ENCODE results near the gene TMEM164. TPM values are rescaled to one million over a fixed set of nuclear protein-coding genes. Genes with fewer than 3 reads are reported as not detected.

Gene TMEM164
- total RNA-seq, 1 experiment from 2014 or later = 26.2 TPM

- no peaks in the 10 kb centered on the region for H3K27me3 Mint-ChIP-seq (ENCODE audit: insufficient read depth, unreplicated experiment)
- no peaks in the 10 kb centered on the region for H3K9me3 Mint-ChIP-seq (ENCODE audit: unreplicated experiment)
- H3K4me1 ChIP-seq = no peaks in the 10 kb centered on the region
- intact Hi-C loops (cut with micrococcal nuclease; ENCODE audit: unreplicated experiment) = loop anchor here (10.0 kb wide), 1 partner anchor 152 kb away; the partner anchor contains the start of gene AMMECR1
- no peaks in the 10 kb centered on the region for H3K9me3 ChIP-seq
- peaks cover 7% of the 10 kb centered on the region for H3K4me1 Mint-ChIP-seq (ENCODE audit: low read depth, unreplicated experiment)
- BruUV-seq (replicated peaks) = no TSS peak
- H3K36me3 Mint-ChIP-seq (ENCODE audit: insufficient read depth, unreplicated experiment) = no peaks in the 10 kb centered on the region
- no peak for TF ChIP-seq CTCF (IDR thresholded peaks at IDR 0.05; ENCODE audit: insufficient read depth in 1 of 2, low read depth in 1 of 2, low read length in 1 of 2, severe bottlenecking in 1 of 2, unreplicated experiment in 1 of 2)
- no peak overlapping the region for H3K27ac Mint-ChIP-seq (ENCODE audit: unreplicated experiment)
- DNase-seq = no peak
- H3K4me3 ChIP-seq (ENCODE audit: low read depth, low read length) = no peak overlapping the region
- ChIA-PET CTCF (no interaction called here), POLR2A (no interaction called here)
- no peaks in the 10 kb centered on the region for H3K36me3 ChIP-seq (ENCODE audit: control insufficient read depth, insufficient read depth, low read length)
- no peaks in the 10 kb centered on the region for H3K27me3 ChIP-seq (replicated peaks; ENCODE audit: control insufficient read depth, insufficient read depth, low read length)
- no peak overlapping the region for H3K4me3 Mint-ChIP-seq (ENCODE audit: unreplicated experiment)
Observed at GRCh38 chrX:110162867-110163266, 160.0 kb downstream of the TMEM164 start.

- no TSS peak for BruUV-seq (replicated peaks)
- no peaks in the 10 kb centered on the region for H3K27me3 Mint-ChIP-seq (ENCODE audit: insufficient read depth, unreplicated experiment)
- H3K4me1 Mint-ChIP-seq (ENCODE audit: low read depth, unreplicated experiment) = peaks cover 7% of the 10 kb centered on the region
- CTCF ChIA-PET = interaction anchor here (0.6 kb wide), 1 partner anchor 11 kb away, joined by 9 read pairs; no protein-coding TSS in a partner anchor
- H3K27ac Mint-ChIP-seq (ENCODE audit: unreplicated experiment) = no peak overlapping the region
- Histone ChIP-seq H3K36me3 (ENCODE audit: control insufficient read depth, insufficient read depth, low read length) (no peaks in the 10 kb centered on the region), H3K9me3 (no peaks in the 10 kb centered on the region), H3K27me3 (replicated peaks; ENCODE audit: control insufficient read depth, insufficient read depth, low read length) (no peaks in the 10 kb centered on the region), H3K4me1 (no peaks in the 10 kb centered on the region), H3K4me3 (ENCODE audit: low read depth, low read length) (no peak overlapping the region)
- H3K4me3 Mint-ChIP-seq (ENCODE audit: unreplicated experiment) = no peak overlapping the region
- POLR2A ChIA-PET = interaction anchor here (0.6 kb wide), 1 partner anchor 47 kb away, joined by 4 read pairs; no protein-coding TSS in a partner anchor
- no peaks in the 10 kb centered on the region for H3K9me3 Mint-ChIP-seq (ENCODE audit: unreplicated experiment)
- TF ChIP-seq CTCF (IDR thresholded peaks at IDR 0.05; ENCODE audit: insufficient read depth in 1 of 2, low read depth in 1 of 2, low read length in 1 of 2, severe bottlenecking in 1 of 2, unreplicated experiment in 1 of 2) = no peak
- H3K36me3 Mint-ChIP-seq (ENCODE audit: insufficient read depth, unreplicated experiment) = no peaks in the 10 kb centered on the region
- DNase-seq = no peak
- intact Hi-C loops (cut with micrococcal nuclease; ENCODE audit: unreplicated experiment) = loop anchor here (10.0 kb wide), 1 partner anchor 151 kb away; the partner anchor contains the start of gene AMMECR1
Observed at GRCh38 chrX:110163488-110163887, 160.6 kb downstream of the TMEM164 start.

GRCh38 chrX:110167952-110168451 is 165.1 kb downstream of the TMEM164 start:
- TF ChIP-seq CTCF (IDR thresholded peaks at IDR 0.05; ENCODE audit: insufficient read depth in 1 of 2, low read depth in 1 of 2, low read length in 1 of 2, severe bottlenecking in 1 of 2, unreplicated experiment in 1 of 2) = peak; percentile 37 to 39
- H3K9me3 Mint-ChIP-seq (ENCODE audit: unreplicated experiment) = no peaks in the 10 kb centered on the region
- Histone ChIP-seq H3K27me3 (replicated peaks; ENCODE audit: control insufficient read depth, insufficient read depth, low read length) (no peaks in the 10 kb centered on the region), H3K36me3 (ENCODE audit: control insufficient read depth, insufficient read depth, low read length) (no peaks in the 10 kb centered on the region), H3K4me3 (ENCODE audit: low read depth, low read length) (no peak overlapping the region), H3K9me3 (no peaks in the 10 kb centered on the region), H3K4me1 (no peaks in the 10 kb centered on the region)
- intact Hi-C loops (cut with micrococcal nuclease; ENCODE audit: unreplicated experiment) = loop anchor here (10.0 kb wide), 1 partner anchor 147 kb away; the partner anchor contains the start of gene AMMECR1
- BruUV-seq (replicated peaks) = no TSS peak
- no peak overlapping the region for H3K27ac Mint-ChIP-seq (ENCODE audit: unreplicated experiment)
- H3K4me3 Mint-ChIP-seq (ENCODE audit: unreplicated experiment) = no peak overlapping the region
- no peaks in the 10 kb centered on the region for H3K27me3 Mint-ChIP-seq (ENCODE audit: insufficient read depth, unreplicated experiment)
- H3K4me1 Mint-ChIP-seq (ENCODE audit: low read depth, unreplicated experiment) = no peaks in the 10 kb centered on the region
- CTCF ChIA-PET = interaction anchor here (0.6 to 1.7 kb wide), 3 partner anchors 116 to 233 kb away, joined by 3 to 4 read pairs (median 4); no protein-coding TSS in a partner anchor
- DNase-seq = peak in 1 of 2 experiments; percentile 14
- peaks cover 13% of the 10 kb centered on the region for H3K36me3 Mint-ChIP-seq (ENCODE audit: insufficient read depth, unreplicated experiment)
- POLR2A ChIA-PET = no interaction called here
